Ectodermal cell (in vitro differentiated cells): ENCODE data around the gene FURIN.

Experiments used
- H3K27ac ChIP-seq: 2 replicates; pipeline ENCODE4 v1.7.0; 2013; ENCODE audit warnings: mild to moderate bottlenecking, low read depth, low read length; ENCODE audit not compliant: insufficient read depth, poor library complexity, severe bottlenecking
- H3K27me3 ChIP-seq: 2 replicates; pipeline ENCODE4 v1.7.0; 2013; ENCODE audit warnings: mild to moderate bottlenecking, low read length; ENCODE audit not compliant: insufficient read depth, control insufficient read depth, poor library complexity, severe bottlenecking
- H3K36me3 ChIP-seq: one replicate; pipeline ENCODE4 v1.7.0; 2013; ENCODE audit warnings: low read length; ENCODE audit not compliant: control insufficient read depth, insufficient read depth
- H3K4me1 ChIP-seq: one replicate; pipeline ENCODE4 v1.7.0; 2013; ENCODE audit warnings: low read length; ENCODE audit not compliant: control insufficient read depth, insufficient read depth
- H3K4me3 ChIP-seq: 2 replicates; pipeline ENCODE4 v1.7.0; 2013; ENCODE audit warnings: low read depth, low read length, control low read depth; ENCODE audit not compliant: insufficient read depth
- H3K9me3 ChIP-seq: 2 replicates; pipeline ENCODE4 v1.7.0; 2013; ENCODE audit warnings: mild to moderate bottlenecking, low read length, moderate library complexity; ENCODE audit not compliant: control insufficient read depth
- WGBS, 2 experiments: methylation state at CpG; one replicate each; pipeline ENCODE4 v1.1.7; 2013; ENCODE audit warnings: missing lambda C conversion rate in 2 of 2; 5-methylcytosine and 5-hydroxymethylcytosine counted together

The FURIN gene

GRCh38 chr15:90931575-90931827 is 63.1 kb downstream of the FURIN start:
- no peak overlapping the region for H3K27ac ChIP-seq

GRCh38 chr15:90931828-90932659 is 63.7 kb downstream of the FURIN start, which contains the start of gene HDDC3:
Gene HDDC3 (minus strand): TSS chr15:90932549. CDS start chr15:90932540, 9 bp downstream.
- 0 to 1% methylated on average over 52 of the region's 52 CpGs for WGBS, 2 experiments
- no peaks in the 10 kb centered on the region for H3K9me3 ChIP-seq

More at GRCh38 chr15:90931575-90931827, 63.1 kb downstream of the FURIN start:
- Histone ChIP-seq H3K27me3 (peaks cover 16% of the 10 kb centered on the region), H3K4me3 (peak overlapping the region; percentile 55), H3K4me1 (peaks cover 8% of the 10 kb centered on the region), H3K36me3 (no peaks in the 10 kb centered on the region), H3K9me3 (no peaks in the 10 kb centered on the region)
- 44 to 45% methylated on average over 6 of the region's 6 CpGs for WGBS, 2 experiments

GRCh38 chr15:90932660-90932991 is 64.2 kb downstream of the FURIN start:
- WGBS, 2 experiments, result 23% methylated on average over 5 of the region's 5 CpGs
- Histone ChIP-seq H3K27ac (no peak overlapping the region), H3K4me1 (peaks cover 8% of the 10 kb centered on the region), H3K9me3 (no peaks in the 10 kb centered on the region), H3K27me3 (peaks cover 16% of the 10 kb centered on the region), H3K36me3 (no peaks in the 10 kb centered on the region), H3K4me3 (peak overlapping the region; percentile 55)

More at GRCh38 chr15:90931828-90932659, 63.7 kb downstream of the FURIN start, which contains the start of gene HDDC3:
- Histone ChIP-seq H3K27me3 (peaks cover 16% of the 10 kb centered on the region), H3K4me1 (peaks cover 8% of the 10 kb centered on the region), H3K4me3 (peak within 1 kb of the TSS; percentile 55), H3K36me3 (no peaks in the 10 kb centered on the region), H3K27ac (no peak within 1 kb of the TSS)
